ENCODE results near the gene HCFC1. TPM values are rescaled to one million over a fixed set of nuclear protein-coding genes. Genes with fewer than 3 reads are reported as not detected.

Gene HCFC1
- total RNA-seq, 1 donor from 2014 or later, result 42.2 TPM

GRCh38 chrX:153932220-153932915, 39.2 kb downstream of the HCFC1 start:
- intact Hi-C loops (cut with DNase I), result no loop called here
- ATAC-seq (no peak), DNase-seq (ENCODE audit: low spot score) (no peak)

GRCh38 chrX:153931748-153932147, 39.9 kb downstream of the HCFC1 start:
- DNase-seq (ENCODE audit: low spot score) (no peak), ATAC-seq (no peak)
- intact Hi-C loops (cut with DNase I), result no loop called here

GRCh38 chrX:153931151-153931550, 40.5 kb downstream of the HCFC1 start:
- ATAC-seq (no peak), DNase-seq (ENCODE audit: low spot score) (no peak)
- intact Hi-C loops (cut with DNase I), result no loop called here

- no peak for DNase-seq (ENCODE audit: low spot score)
- intact Hi-C loops (cut with DNase I), result no loop called here
- no peak for ATAC-seq
Measured at GRCh38 chrX:153930011-153930910, 41.4 kb downstream of the HCFC1 start.

- ATAC-seq, result no peak
- no peak for DNase-seq (ENCODE audit: low spot score)
- intact Hi-C loops (cut with DNase I), result no loop called here
Measured at GRCh38 chrX:153929576-153929975, 42.0 kb downstream of the HCFC1 start.

- no peak for ATAC-seq
- no peak for DNase-seq (ENCODE audit: low spot score)
- intact Hi-C loops (cut with DNase I), result no loop called here
Measured at GRCh38 chrX:153928846-153929245, 42.8 kb downstream of the HCFC1 start.

GRCh38 chrX:153927922-153928760, 43.5 kb downstream of the HCFC1 start:
- DNase-seq (ENCODE audit: low spot score), result peak; percentile 96
- intact Hi-C loops (cut with DNase I), result no loop called here
- peak; percentile 97 for ATAC-seq

GRCh38 chrX:153927672-153927921, 44.0 kb downstream of the HCFC1 start:
- intact Hi-C loops (cut with DNase I), result no loop called here
- DNase-seq (ENCODE audit: low spot score) (no peak), ATAC-seq (no peak)

- no peak for DNase-seq (ENCODE audit: low spot score)
- intact Hi-C loops (cut with DNase I), result no loop called here
Measured at GRCh38 chrX:153926858-153927671, 44.6 kb downstream of the HCFC1 start.

GRCh38 chrX:153926552-153926857, 45.1 kb downstream of the HCFC1 start:
- DNase-seq (ENCODE audit: low spot score) (no peak), ATAC-seq (no peak)
- intact Hi-C loops (cut with DNase I), result no loop called here

More at GRCh38 chrX:153926858-153927671, 44.6 kb downstream of the HCFC1 start:
- ATAC-seq, result peak; percentile 14

- no peak for DNase-seq (ENCODE audit: low spot score)
- no peak for ATAC-seq
Measured at GRCh38 chrX:153925739-153926551, 45.7 kb downstream of the HCFC1 start, which contains the start of gene ARHGAP4. ARHGAP4 (minus strand) TSS chrX:153926264; CDS start chrX:153926202, 62 bp downstream.

GRCh38 chrX:153925387-153925738, 46.3 kb downstream of the HCFC1 start:
- DNase-seq (ENCODE audit: low spot score) (no peak), ATAC-seq (no peak)
- intact Hi-C loops (cut with DNase I), result no loop called here

More at GRCh38 chrX:153925739-153926551, 45.7 kb downstream of the HCFC1 start, which contains the start of gene ARHGAP4:
- intact Hi-C loops (cut with DNase I), result no loop called here

GRCh38 chrX:153924149-153924861, 47.3 kb downstream of the HCFC1 start:
- no peak for DNase-seq (ENCODE audit: low spot score)
- no peak for ATAC-seq
- intact Hi-C loops (cut with DNase I), result no loop called here

GRCh38 chrX:153922932-153923857, 48.4 kb downstream of the HCFC1 start:
- DNase-seq (ENCODE audit: low spot score) (peak; percentile 87), ATAC-seq (peak; percentile 62)
- intact Hi-C loops (cut with DNase I), result no loop called here

- DNase-seq (ENCODE audit: low spot score), result no peak
- intact Hi-C loops (cut with DNase I), result no loop called here
- peak; percentile 50 for ATAC-seq
Measured at GRCh38 chrX:153921511-153922446, 49.8 kb downstream of the HCFC1 start.

All from sciatic nerve (tissue), 2 donors.